Stimulated activated naive B cell treated with anti-CD40 and anti-IgM and Interleukin-4, amounts not matched to agents 10 μg/mL and 1 μg/mL and 100 μg/mL, for 72 hours (primary cell): ENCODE results near the gene GPR4.

ENCODE experiments used
- ATAC-seq, 2 donors: fragments of 150-1000 bp; cut with Tn5 transposase; replicated peaks; 2 replicates each; pipeline ENCODE4 v1.10.0; 2021; ENCODE audit warnings: moderate library complexity in 1 of 2
- DNase-seq: peaks from one replicate; pipeline ENCODE4 v3.0.0; 2021
- H3K27ac Mint-ChIP-seq: one replicate; pipeline ENCODE4 v1.8.0; 2022; ENCODE audit warnings: mild to moderate bottlenecking, mixed read lengths
- H3K27me3 Mint-ChIP-seq, 2 donors: one replicate each; pipeline ENCODE4 v1.8.0; 2022; ENCODE audit warnings: mixed read lengths in 2 of 2
- H3K36me3 Mint-ChIP-seq, 2 donors: one replicate each; pipeline ENCODE4 v1.8.0; 2022; ENCODE audit warnings: mixed read lengths in 2 of 2, mild to moderate bottlenecking in 1 of 2
- H3K4me1 Mint-ChIP-seq, 2 donors: one replicate each; pipeline ENCODE4 v1.8.0; 2022; ENCODE audit warnings: mixed read lengths in 2 of 2, mild to moderate bottlenecking in 1 of 2
- H3K4me3 Mint-ChIP-seq, 2 donors: one replicate each; pipeline ENCODE4 v1.8.0; 2022; ENCODE audit warnings: mild to moderate bottlenecking in 2 of 2, mixed read lengths in 2 of 2, moderate library complexity in 1 of 2
- H3K9me3 Mint-ChIP-seq, 2 donors: one replicate each; pipeline ENCODE4 v1.8.0; 2022; ENCODE audit warnings: mixed read lengths in 2 of 2, mild to moderate bottlenecking in 1 of 2

GPR4 gene

GRCh38 chr19:45569619-45570421, 32.2 kb downstream of the GPR4 start:
- Mint-ChIP-seq H3K27ac (no peak overlapping the region), H3K4me1 (peaks cover 3 to 10% of the 10 kb centered on the region in 2 donors), H3K27me3 (no peaks in the 10 kb centered on the region), H3K36me3 (peaks cover 6 to 15% of the 10 kb centered on the region in 2 donors), H3K4me3 (no peak overlapping the region), H3K9me3 (no peaks in the 10 kb centered on the region)
- ATAC-seq (peak; percentile 39 to 54), DNase-seq (no peak)

- no peak overlapping the region for H3K27ac Mint-ChIP-seq
Measured at GRCh38 chr19:45568732-45569131, 33.3 kb downstream of the GPR4 start.

GRCh38 chr19:45567609-45568008, 34.4 kb downstream of the GPR4 start:
- no peak overlapping the region for H3K27ac Mint-ChIP-seq
- H3K9me3 Mint-ChIP-seq, result no peaks in the 10 kb centered on the region
- H3K4me1 Mint-ChIP-seq, result peaks cover 13 to 26% of the 10 kb centered on the region in 2 donors
- H3K27me3 Mint-ChIP-seq, result no peaks in the 10 kb centered on the region
- H3K4me3 Mint-ChIP-seq, result no peak overlapping the region
- peaks cover 6 to 11% of the 10 kb centered on the region in 2 donors for H3K36me3 Mint-ChIP-seq
- DNase-seq (no peak), ATAC-seq (no peak)

More at GRCh38 chr19:45568732-45569131, 33.3 kb downstream of the GPR4 start:
- Mint-ChIP-seq H3K27me3 (no peaks in the 10 kb centered on the region), H3K9me3 (no peaks in the 10 kb centered on the region), H3K4me1 (peaks cover 9 to 16% of the 10 kb centered on the region in 2 donors), H3K36me3 (peaks cover 6 to 15% of the 10 kb centered on the region in 2 donors), H3K4me3 (no peak overlapping the region)
- ATAC-seq, result no peak
- DNase-seq, result no peak

GRCh38 chr19:45564131-45564780, 37.8 kb downstream of the GPR4 start:
- H3K9me3 Mint-ChIP-seq, result no peaks in the 10 kb centered on the region
- H3K27me3 Mint-ChIP-seq, result no peaks in the 10 kb centered on the region
- H3K27ac Mint-ChIP-seq, result peak overlapping the region; percentile 76
- no peak for DNase-seq
- peaks cover 10 to 15% of the 10 kb centered on the region in 2 donors for H3K36me3 Mint-ChIP-seq
- no peak overlapping the region for H3K4me3 Mint-ChIP-seq
- peaks cover 16 to 17% of the 10 kb centered on the region in 2 donors for H3K4me1 Mint-ChIP-seq
- no peak for ATAC-seq

GRCh38 chr19:45560686-45561085, 41.3 kb downstream of the GPR4 start:
- Mint-ChIP-seq H3K4me1 (peaks cover 25 to 41% of the 10 kb centered on the region in 2 donors), H3K9me3 (no peaks in the 10 kb centered on the region), H3K27ac (no peak overlapping the region), H3K27me3 (no peaks in the 10 kb centered on the region), H3K36me3 (peaks cover 13 to 15% of the 10 kb centered on the region in 2 donors), H3K4me3 (no peak overlapping the region)
- ATAC-seq, result no peak
- no peak for DNase-seq

GRCh38 chr19:45560038-45560437, 42.0 kb downstream of the GPR4 start:
- peaks cover 25 to 41% of the 10 kb centered on the region in 2 donors for H3K4me1 Mint-ChIP-seq
- H3K36me3 Mint-ChIP-seq, result peaks cover 13 to 15% of the 10 kb centered on the region in 2 donors

GRCh38 chr19:45558399-45558878, 43.6 kb downstream of the GPR4 start:
- peak overlapping the region; percentile 42 for H3K27ac Mint-ChIP-seq
- no peak overlapping the region for H3K4me3 Mint-ChIP-seq
- DNase-seq, result peak; percentile 37
- H3K9me3 Mint-ChIP-seq, result no peaks in the 10 kb centered on the region
- peaks cover 15% of the 10 kb centered on the region in 2 donors for H3K36me3 Mint-ChIP-seq
- peaks cover 19 to 31% of the 10 kb centered on the region in 2 donors for H3K4me1 Mint-ChIP-seq
- no peaks in the 10 kb centered on the region for H3K27me3 Mint-ChIP-seq
- ATAC-seq, result peak; percentile 98 to 99

More at GRCh38 chr19:45560038-45560437, 42.0 kb downstream of the GPR4 start:
- H3K9me3 Mint-ChIP-seq, result no peaks in the 10 kb centered on the region
- no peak for DNase-seq
- H3K27ac Mint-ChIP-seq, result no peak overlapping the region
- ATAC-seq, result no peak
- H3K27me3 Mint-ChIP-seq, result no peaks in the 10 kb centered on the region
- no peak overlapping the region for H3K4me3 Mint-ChIP-seq

GRCh38 chr19:45556835-45557234, 45.2 kb downstream of the GPR4 start:
- peaks cover 23 to 26% of the 10 kb centered on the region in 2 donors for H3K36me3 Mint-ChIP-seq
- H3K4me1 Mint-ChIP-seq, result peaks cover 15 to 25% of the 10 kb centered on the region in 2 donors
- H3K27ac Mint-ChIP-seq, result no peak overlapping the region
- no peaks in the 10 kb centered on the region for H3K9me3 Mint-ChIP-seq
- ATAC-seq (no peak), DNase-seq (no peak)
- no peaks in the 10 kb centered on the region for H3K27me3 Mint-ChIP-seq
- no peak overlapping the region for H3K4me3 Mint-ChIP-seq

- Mint-ChIP-seq H3K4me3 (no peak overlapping the region), H3K27me3 (no peaks in the 10 kb centered on the region), H3K9me3 (no peaks in the 10 kb centered on the region), H3K27ac (no peak overlapping the region), H3K4me1 (peaks cover 10 to 25% of the 10 kb centered on the region in 2 donors), H3K36me3 (peaks cover 19 to 22% of the 10 kb centered on the region in 2 donors)
- ATAC-seq (no peak), DNase-seq (no peak)
Measured at GRCh38 chr19:45554481-45554880, 47.5 kb downstream of the GPR4 start.

- DNase-seq, result no peak
- no peak for ATAC-seq
- Mint-ChIP-seq H3K27ac (no peak overlapping the region), H3K9me3 (no peaks in the 10 kb centered on the region), H3K4me1 (peaks cover 10 to 20% of the 10 kb centered on the region in 2 donors), H3K4me3 (no peak overlapping the region), H3K27me3 (no peaks in the 10 kb centered on the region), H3K36me3 (peaks cover 17 to 22% of the 10 kb centered on the region in 2 donors)
Measured at GRCh38 chr19:45553464-45553863, 48.5 kb downstream of the GPR4 start.

GRCh38 chr19:45547965-45548609, 53.9 kb downstream of the GPR4 start:
- Mint-ChIP-seq H3K36me3 (peaks cover 15 to 16% of the 10 kb centered on the region in 2 donors), H3K27ac (peak overlapping the region; percentile 59), H3K4me3 (no peak overlapping the region), H3K9me3 (no peaks in the 10 kb centered on the region), H3K27me3 (no peaks in the 10 kb centered on the region), H3K4me1 (peaks cover 7 to 20% of the 10 kb centered on the region in 2 donors)
- DNase-seq (no peak), ATAC-seq (no peak)

- Mint-ChIP-seq H3K27me3 (no peaks in the 10 kb centered on the region), H3K27ac (peak overlapping the region; percentile 14)
- no peak for ATAC-seq
Measured at GRCh38 chr19:45547211-45547770, 54.7 kb downstream of the GPR4 start.

GRCh38 chr19:45542234-45542668, 59.8 kb downstream of the GPR4 start:
- H3K4me3 Mint-ChIP-seq, result no peak overlapping the region
- peaks cover 0 to 12% of the 10 kb centered on the region in 2 donors for H3K36me3 Mint-ChIP-seq
- H3K4me1 Mint-ChIP-seq, result peaks cover 3 to 9% of the 10 kb centered on the region in 2 donors
- DNase-seq, result no peak
- H3K9me3 Mint-ChIP-seq, result peaks cover 0 to 3% of the 10 kb centered on the region in 2 donors
- no peaks in the 10 kb centered on the region for H3K27me3 Mint-ChIP-seq
- no peak overlapping the region for H3K27ac Mint-ChIP-seq
- ATAC-seq, result no peak

More at GRCh38 chr19:45547211-45547770, 54.7 kb downstream of the GPR4 start:
- H3K4me3 Mint-ChIP-seq, result no peak overlapping the region
- H3K36me3 Mint-ChIP-seq, result peaks cover 9 to 11% of the 10 kb centered on the region in 2 donors
- no peaks in the 10 kb centered on the region for H3K9me3 Mint-ChIP-seq
- DNase-seq, result no peak
- H3K4me1 Mint-ChIP-seq, result peaks cover 7 to 20% of the 10 kb centered on the region in 2 donors
